DOHH2 (cell line): Measurements from ENCODE around the gene SNX5.

Source experiments
- CTCF ChIP-seq: fragments of 200-600 bp; sonication (generic); IDR thresholded peaks from one replicate; pipeline ENCODE4 v1.5.1; 2014; ENCODE audit warnings: antibody characterized with exemption, mild to moderate bottlenecking, low read depth, low read length; ENCODE audit not compliant: poor library complexity, severe bottlenecking
- EZH2phosphoT487 ChIP-seq: fragments of 200-600 bp; sonication (generic); IDR thresholded peaks from 2 replicates; pipeline ENCODE4 v1.6.1; 2017; ENCODE audit warnings: borderline replicate concordance, mild to moderate bottlenecking, antibody characterized with exemption, low read length, moderate library complexity, mixed read lengths

- no peak for TF ChIP-seq CTCF
- no peak for TF ChIP-seq EZH2phosphoT487
Observed at GRCh38 chr20:17998446-17998845, 29.9 kb upstream of the SNX5 start.
